C4-2B (cell line): ENCODE measurements around the gene LUM.
"Not testable (repeated sequence)": the region's sequence is repeated elsewhere in the genome, so short reads cannot be mapped to it uniquely, and the experiment has no call there.

ENCODE experiments used
- H3K27ac ChIP-seq: fragments of 450-650 bp; 2 replicates; pipeline ENCODE4 v1.5.1; 2017
- ZFX ChIP-seq: fragments of 450-650 bp; IDR thresholded peaks from 2 replicates; pipeline ENCODE4 v1.6.1; 2017
- TF ChIP-seq, protein P1 (sequence below): fragments of 450-650 bp; conservative IDR thresholded peaks from 2 replicates; pipeline ENCODE4 v1.5.1; 2017; ENCODE audit warnings: mild to moderate bottlenecking

LUM gene

DNA sequence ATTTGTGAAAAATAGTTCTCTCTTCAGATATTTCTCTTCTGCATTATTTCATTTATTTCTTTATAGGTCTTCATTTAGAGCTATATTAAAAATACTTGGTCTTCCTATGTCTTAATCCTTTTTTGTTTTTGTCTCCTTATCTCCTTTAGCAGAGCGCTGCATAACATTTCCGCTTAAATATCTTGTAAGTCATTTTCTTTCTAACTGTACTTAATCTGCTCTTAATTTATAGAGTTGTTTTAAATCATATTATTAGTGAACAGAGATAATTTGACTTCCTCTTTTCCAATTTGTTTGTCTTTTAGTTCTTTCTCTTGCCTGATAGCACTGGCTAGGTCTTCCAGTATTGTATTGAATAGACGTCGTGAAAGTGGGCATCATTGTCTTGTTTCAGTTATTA lies 18.0 kb downstream of the LUM start:
- TF ChIP-seq, protein P1, sequence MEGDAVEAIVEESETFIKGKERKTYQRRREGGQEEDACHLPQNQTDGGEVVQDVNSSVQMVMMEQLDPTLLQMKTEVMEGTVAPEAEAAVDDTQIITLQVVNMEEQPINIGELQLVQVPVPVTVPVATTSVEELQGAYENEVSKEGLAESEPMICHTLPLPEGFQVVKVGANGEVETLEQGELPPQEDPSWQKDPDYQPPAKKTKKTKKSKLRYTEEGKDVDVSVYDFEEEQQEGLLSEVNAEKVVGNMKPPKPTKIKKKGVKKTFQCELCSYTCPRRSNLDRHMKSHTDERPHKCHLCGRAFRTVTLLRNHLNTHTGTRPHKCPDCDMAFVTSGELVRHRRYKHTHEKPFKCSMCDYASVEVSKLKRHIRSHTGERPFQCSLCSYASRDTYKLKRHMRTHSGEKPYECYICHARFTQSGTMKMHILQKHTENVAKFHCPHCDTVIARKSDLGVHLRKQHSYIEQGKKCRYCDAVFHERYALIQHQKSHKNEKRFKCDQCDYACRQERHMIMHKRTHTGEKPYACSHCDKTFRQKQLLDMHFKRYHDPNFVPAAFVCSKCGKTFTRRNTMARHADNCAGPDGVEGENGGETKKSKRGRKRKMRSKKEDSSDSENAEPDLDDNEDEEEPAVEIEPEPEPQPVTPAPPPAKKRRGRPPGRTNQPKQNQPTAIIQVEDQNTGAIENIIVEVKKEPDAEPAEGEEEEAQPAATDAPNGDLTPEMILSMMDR: no peak
- TF ChIP-seq ZFX: no peak
- H3K27ac ChIP-seq: no peak overlapping the region

DNA sequence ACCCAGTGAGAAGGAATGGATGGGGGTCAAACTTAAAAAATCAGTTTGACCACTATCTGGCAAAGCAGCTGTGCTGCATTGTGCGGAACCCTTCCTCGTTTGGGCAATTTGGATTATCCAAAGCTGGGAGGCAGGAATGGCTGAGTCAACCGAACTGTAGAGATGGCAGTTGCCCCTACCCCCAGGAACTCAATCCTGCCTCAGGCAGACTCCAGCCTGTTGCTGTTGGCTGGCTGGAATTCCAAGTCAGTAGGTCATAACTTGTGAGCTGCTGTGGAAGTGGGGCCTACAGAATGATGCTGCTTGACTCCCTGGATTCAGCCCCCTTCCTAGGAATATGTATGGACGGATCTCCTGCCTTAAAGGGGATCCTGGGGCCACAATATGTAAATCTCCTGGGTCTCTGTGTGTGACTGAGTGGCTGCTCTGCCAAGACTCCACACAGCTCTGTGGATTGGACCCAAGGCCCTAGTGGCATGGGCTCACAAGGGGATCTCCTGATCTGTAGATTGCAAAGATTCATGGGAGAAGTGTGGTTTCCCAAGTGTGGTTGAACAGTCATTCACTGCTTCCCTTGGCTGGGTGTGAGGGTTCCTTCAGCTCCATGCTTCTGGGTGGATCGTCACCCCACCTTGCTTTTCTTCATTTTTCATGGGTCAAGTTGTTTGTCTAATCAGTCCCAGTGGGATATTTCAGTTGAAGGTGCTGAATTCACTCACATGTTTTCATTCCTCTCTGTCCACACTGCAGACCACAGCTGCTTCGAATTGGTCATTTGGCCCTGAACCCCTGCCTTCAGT lies 19.2 kb downstream of the LUM start:
- no peak overlapping the region for H3K27ac ChIP-seq
- no peak for TF ChIP-seq ZFX
- TF ChIP-seq, protein P1: no peak

DNA sequence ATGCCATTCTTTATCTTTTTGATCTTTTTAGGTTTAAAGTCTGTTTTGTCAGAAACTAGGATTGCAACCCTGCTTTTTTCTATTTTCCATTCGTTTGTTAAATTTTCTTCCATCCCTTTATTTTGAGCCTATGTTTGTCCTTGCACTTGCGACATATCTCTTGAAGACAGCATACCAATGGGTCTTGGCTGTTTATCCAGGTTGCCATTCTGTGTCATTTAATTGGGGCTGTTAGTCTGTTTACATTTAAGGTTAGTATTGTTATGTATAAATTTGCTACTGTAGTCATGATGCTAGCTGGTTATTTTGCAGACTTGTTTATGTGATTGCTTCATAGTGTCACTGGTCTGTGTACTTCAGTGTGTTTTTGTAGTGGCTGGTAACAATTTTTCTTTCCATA lies 21.3 kb downstream of the LUM start:
- H3K27ac ChIP-seq: not testable (repeated sequence)

DNA sequence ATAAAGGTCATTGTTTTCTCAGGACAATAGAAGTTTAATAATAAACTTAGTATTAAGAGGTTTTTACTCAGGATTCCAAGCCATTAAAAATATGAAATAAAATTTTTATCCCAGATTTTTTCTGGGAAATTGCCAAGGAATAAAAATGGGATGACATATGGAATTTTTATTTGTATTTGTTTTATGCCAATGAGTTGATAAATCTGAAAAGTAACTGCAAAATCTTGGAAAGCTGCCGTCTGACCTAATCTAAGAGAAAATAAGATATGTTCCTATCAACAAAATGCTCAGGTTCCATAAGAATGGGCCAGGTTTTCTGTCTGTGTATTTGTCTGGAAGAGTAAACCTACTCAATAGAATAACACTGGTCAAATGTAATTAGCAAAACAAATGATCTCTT lies 31.3 kb downstream of the LUM start:
- TF ChIP-seq, protein P1: no peak
- no peak for TF ChIP-seq ZFX
- no peak overlapping the region for H3K27ac ChIP-seq

DNA sequence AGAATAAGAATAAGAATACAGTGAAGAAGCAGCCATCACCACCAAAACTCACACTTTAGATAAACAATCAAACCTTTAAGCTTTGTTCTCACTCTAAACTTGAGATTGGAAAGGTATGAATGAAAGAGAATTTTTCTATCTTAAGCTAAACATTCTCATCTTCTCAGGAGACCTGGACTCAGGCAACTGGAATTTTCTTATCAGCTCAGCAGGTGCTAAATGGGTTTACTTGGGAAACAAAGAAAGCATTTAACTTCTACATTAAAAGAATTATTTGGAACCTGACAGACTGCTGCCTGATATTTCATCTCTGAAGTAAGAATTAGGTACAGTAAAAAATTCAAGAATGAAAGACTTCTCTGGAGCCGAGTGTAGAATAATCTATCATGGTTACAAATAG lies 32.8 kb downstream of the LUM start:
- TF ChIP-seq, protein P1: no peak
- TF ChIP-seq ZFX: no peak
- H3K27ac ChIP-seq: no peak overlapping the region

DNA sequence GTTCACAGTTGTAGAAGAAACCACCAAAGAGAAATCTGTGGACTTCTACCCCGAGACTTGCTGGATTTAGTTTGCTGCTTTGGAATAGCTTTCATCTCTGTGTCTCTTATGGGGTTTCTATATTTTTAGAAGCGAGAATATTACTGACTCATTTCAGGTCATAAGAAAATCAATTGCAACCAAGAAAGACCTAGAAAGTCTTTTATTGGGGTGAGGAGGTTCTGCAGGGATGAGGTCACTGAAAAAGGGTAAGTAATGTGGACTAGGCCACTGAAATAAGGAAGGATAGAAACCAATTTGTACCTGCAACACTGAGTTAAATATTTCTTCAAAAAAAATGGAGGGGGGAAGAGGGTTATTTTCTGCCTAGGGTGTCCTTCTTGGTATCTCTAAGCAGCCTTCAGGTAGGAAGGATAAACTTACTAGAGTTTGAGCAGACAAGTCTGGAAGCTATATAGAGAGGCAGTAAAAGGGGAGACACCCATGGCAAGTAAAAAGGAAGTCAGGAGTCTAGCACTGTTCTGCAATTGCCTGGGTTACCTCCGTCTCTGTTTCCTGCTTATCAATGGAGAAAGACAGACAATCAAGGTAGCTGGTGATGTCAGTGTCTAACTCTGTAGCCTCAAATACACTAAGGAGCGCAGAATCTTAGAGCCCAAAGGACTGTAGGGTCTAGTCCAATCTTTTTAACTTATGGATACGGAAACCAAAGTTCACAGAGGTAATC lies 33.9 kb downstream of the LUM start:
- no peak overlapping the region for H3K27ac ChIP-seq
- no peak for TF ChIP-seq ZFX
- TF ChIP-seq, protein P1: no peak

DNA sequence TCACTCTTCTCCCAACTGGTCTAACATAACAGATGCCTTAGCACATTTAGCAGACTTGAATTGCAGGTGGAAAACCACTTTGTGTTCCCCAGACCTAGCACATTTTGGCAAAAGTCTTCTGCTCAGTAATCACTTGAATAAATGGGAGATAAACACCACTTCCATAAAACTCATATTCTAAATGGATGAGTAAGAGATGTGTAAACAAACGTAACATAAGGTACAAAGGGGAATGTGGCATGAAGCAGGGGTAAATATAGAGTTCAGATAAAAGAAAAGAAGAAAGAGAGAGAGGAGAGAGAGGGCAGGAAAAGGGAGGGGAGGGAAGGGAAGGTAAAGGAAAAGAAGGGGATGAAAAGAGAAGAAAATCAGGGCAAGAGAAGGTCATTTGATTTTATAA lies 36.4 kb downstream of the LUM start:
- TF ChIP-seq, protein P1: no peak
- no peak for TF ChIP-seq ZFX
- no peak overlapping the region for H3K27ac ChIP-seq
